ENCODE measurements around the gene PTGER4.

DNA sequence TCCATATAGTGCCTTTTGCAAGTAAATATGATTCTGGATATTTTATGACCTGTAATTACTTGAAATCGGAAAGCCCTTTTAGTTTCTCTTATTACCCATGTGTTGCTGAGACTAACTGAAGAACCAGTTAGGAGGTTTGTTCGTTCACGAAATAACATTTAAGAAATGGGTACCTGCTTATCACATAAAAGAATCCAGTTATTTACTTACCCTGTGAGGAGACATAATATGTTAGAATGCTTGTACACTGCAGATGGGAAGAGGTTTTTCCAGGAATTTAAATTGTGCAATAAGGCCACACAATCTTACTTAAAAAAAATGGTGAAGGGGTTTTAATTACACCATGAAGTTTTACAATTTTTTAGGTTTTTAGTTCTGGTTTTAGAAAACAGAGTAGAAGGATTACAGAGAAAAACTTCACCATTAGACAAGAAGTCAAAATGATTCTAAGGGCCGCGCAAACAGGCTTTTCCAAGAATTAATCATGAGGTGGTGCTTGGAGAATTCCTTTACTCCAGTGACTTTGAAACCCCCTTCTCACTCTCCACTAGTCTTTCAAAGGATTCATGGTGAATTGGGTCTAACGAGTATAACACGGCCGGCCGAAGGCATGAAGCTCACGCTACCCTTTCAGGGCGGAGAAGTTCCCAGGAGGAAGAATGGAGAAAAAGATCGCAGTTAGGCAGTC is 1.1 kb upstream of the PTGER4 start:
- TF ChIP-seq TAF1 (IDR thresholded peaks at IDR 0.05; ENCODE audit: borderline replicate concordance, low read depth, low read length) (no peak), TCF12 (IDR thresholded peaks at IDR 0.05) (no peak), NRF1 (IDR thresholded peaks at IDR 0.05; ENCODE audit: low read depth, low read length) (no peak), RFX5 (IDR thresholded peaks at IDR 0.05; ENCODE audit: low read length) (no peak), EP300 (IDR thresholded peaks at IDR 0.05; ENCODE audit: borderline replicate concordance in 1 of 2, low read depth in 1 of 2, low read length in 1 of 2) (no peak), SMC3 (IDR thresholded peaks at IDR 0.05; ENCODE audit: low read depth, low read length) (no peak), YY1 (IDR thresholded peaks at IDR 0.05; ENCODE audit: low read depth) (no peak), POLR2AphosphoS5 (IDR thresholded peaks at IDR 0.05; ENCODE audit: low read depth, low read length) (no peak)
- TF ChIP-seq, protein P1, sequence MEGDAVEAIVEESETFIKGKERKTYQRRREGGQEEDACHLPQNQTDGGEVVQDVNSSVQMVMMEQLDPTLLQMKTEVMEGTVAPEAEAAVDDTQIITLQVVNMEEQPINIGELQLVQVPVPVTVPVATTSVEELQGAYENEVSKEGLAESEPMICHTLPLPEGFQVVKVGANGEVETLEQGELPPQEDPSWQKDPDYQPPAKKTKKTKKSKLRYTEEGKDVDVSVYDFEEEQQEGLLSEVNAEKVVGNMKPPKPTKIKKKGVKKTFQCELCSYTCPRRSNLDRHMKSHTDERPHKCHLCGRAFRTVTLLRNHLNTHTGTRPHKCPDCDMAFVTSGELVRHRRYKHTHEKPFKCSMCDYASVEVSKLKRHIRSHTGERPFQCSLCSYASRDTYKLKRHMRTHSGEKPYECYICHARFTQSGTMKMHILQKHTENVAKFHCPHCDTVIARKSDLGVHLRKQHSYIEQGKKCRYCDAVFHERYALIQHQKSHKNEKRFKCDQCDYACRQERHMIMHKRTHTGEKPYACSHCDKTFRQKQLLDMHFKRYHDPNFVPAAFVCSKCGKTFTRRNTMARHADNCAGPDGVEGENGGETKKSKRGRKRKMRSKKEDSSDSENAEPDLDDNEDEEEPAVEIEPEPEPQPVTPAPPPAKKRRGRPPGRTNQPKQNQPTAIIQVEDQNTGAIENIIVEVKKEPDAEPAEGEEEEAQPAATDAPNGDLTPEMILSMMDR (IDR thresholded peaks at IDR 0.05) = no peak
- TF ChIP-seq, protein P2, sequence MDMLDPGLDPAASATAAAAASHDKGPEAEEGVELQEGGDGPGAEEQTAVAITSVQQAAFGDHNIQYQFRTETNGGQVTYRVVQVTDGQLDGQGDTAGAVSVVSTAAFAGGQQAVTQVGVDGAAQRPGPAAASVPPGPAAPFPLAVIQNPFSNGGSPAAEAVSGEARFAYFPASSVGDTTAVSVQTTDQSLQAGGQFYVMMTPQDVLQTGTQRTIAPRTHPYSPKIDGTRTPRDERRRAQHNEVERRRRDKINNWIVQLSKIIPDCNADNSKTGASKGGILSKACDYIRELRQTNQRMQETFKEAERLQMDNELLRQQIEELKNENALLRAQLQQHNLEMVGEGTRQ (IDR thresholded peaks at IDR 0.05; ENCODE audit: borderline replicate concordance, low read depth, low read length) = no peak
- TF ChIP-seq, protein P3, sequence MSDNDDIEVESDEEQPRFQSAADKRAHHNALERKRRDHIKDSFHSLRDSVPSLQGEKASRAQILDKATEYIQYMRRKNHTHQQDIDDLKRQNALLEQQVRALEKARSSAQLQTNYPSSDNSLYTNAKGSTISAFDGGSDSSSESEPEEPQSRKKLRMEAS (IDR thresholded peaks at IDR 0.05; ENCODE audit: low read depth) = no peak
- TF ChIP-seq, protein P4, sequence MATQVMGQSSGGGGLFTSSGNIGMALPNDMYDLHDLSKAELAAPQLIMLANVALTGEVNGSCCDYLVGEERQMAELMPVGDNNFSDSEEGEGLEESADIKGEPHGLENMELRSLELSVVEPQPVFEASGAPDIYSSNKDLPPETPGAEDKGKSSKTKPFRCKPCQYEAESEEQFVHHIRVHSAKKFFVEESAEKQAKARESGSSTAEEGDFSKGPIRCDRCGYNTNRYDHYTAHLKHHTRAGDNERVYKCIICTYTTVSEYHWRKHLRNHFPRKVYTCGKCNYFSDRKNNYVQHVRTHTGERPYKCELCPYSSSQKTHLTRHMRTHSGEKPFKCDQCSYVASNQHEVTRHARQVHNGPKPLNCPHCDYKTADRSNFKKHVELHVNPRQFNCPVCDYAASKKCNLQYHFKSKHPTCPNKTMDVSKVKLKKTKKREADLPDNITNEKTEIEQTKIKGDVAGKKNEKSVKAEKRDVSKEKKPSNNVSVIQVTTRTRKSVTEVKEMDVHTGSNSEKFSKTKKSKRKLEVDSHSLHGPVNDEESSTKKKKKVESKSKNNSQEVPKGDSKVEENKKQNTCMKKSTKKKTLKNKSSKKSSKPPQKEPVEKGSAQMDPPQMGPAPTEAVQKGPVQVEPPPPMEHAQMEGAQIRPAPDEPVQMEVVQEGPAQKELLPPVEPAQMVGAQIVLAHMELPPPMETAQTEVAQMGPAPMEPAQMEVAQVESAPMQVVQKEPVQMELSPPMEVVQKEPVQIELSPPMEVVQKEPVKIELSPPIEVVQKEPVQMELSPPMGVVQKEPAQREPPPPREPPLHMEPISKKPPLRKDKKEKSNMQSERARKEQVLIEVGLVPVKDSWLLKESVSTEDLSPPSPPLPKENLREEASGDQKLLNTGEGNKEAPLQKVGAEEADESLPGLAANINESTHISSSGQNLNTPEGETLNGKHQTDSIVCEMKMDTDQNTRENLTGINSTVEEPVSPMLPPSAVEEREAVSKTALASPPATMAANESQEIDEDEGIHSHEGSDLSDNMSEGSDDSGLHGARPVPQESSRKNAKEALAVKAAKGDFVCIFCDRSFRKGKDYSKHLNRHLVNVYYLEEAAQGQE (IDR thresholded peaks at IDR 0.05; ENCODE audit: low read depth, low read length) = no peak

All from SK-N-SH (cell line).